GM12878 (cell line): ENCODE measurements around the gene SNRNP27. TPM values are rescaled to one million over a fixed set of nuclear protein-coding genes. Genes with fewer than 3 reads are reported as not detected.
"Not testable (repeated sequence)": the region's sequence is repeated elsewhere in the genome, so short reads cannot be mapped to it uniquely, and the experiment has no call there.

Experiments
- ATAC-seq: fragments of 200-7000 bp; cut with Tn5 transposase; 3 replicates; pipeline ENCODE4 v1.9.1; 2020; ENCODE audit warnings: mild to moderate bottlenecking, moderate library complexity
- BruUV-seq: library from RNA; stranded (reverse); fragments of 400-500 nt; replicated peaks from 2 replicates; lab custom pipeline; 2021; lab: Mats Ljungman, UMichigan
- CTCF ChIA-PET: fragments of 300-600 bp; sonication (Branson Sonifier 250); formaldehyde crosslinking; extraction: SDS; loops from one replicate; lab custom pipeline; 2021; ENCODE audit warnings: inconsistent platforms; lab: Yijun Ruan, JAX
- POLR2A ChIA-PET: fragments of 350-600 bp; formaldehyde crosslinking; extraction: SDS; loops from one replicate; lab custom pipeline; 2021; ENCODE audit warnings: inconsistent platforms; lab: Charles Lee
- RAD21 ChIA-PET: fragments of 300-600 bp; sonication (Branson Sonifier 250); formaldehyde crosslinking; loops from one replicate; lab custom pipeline; 2023; ENCODE audit warnings: antibody characterized with exemption; ENCODE audit not compliant: unreplicated experiment; lab: Charles Lee
- SMC1A ChIA-PET: fragments of 300-600 bp; sonication (Branson Sonifier 250); formaldehyde crosslinking; loops from one replicate; lab custom pipeline; 2023; ENCODE audit not compliant: unreplicated experiment, uncharacterized antibody; lab: Charles Lee
- DNase-seq: peaks from one replicate; pipeline ENCODE4 v3.0.0-alpha.2; 2011; ENCODE audit warnings: low read depth, low spot score
- FAIRE-seq: peaks from 3 replicates; lab custom pipeline; 2011; peaks lifted over from hg19 to GRCh38; lab: Jason Lieb, UNC
- H2AFZ ChIP-seq: 2 replicates; pipeline ENCODE4 v1.6.0; 2011; ENCODE audit warnings: low read depth, low read length, control low read depth; ENCODE audit not compliant: control insufficient read depth
- H3K27ac ChIP-seq: 2 replicates; pipeline ENCODE4 v1.5.1; 2011; ENCODE audit warnings: control low read depth; ENCODE audit not compliant: control insufficient read depth, insufficient read depth
- H3K27me3 ChIP-seq, 2 experiments: replicated peaks in 1 of 2; 2 replicates each; pipeline versions ENCODE4 v1.6.0 to v1.6.1; 2011; ENCODE audit warnings: low read length in 1 of 2; ENCODE audit not compliant: control insufficient read depth in 2 of 2, insufficient read depth in 2 of 2
- H3K36me3 ChIP-seq, 2 experiments: 2 replicates each; pipeline ENCODE4 v1.5.1; 2011; ENCODE audit warnings: low read length in 1 of 2; ENCODE audit not compliant: control insufficient read depth in 2 of 2, insufficient read depth in 2 of 2
- H3K4me1 ChIP-seq: 2 replicates; pipeline ENCODE4 v1.6.1; 2011; ENCODE audit warnings: mild to moderate bottlenecking, low read length, moderate library complexity, mixed read lengths; ENCODE audit not compliant: control insufficient read depth, insufficient read depth
- H3K4me2 ChIP-seq: 2 replicates; pipeline ENCODE4 v1.6.0; 2011; ENCODE audit warnings: control low read depth; ENCODE audit not compliant: control insufficient read depth, insufficient read depth
- H3K4me3 ChIP-seq: fragments of 200-600 bp; sonication (generic); 2 replicates; pipeline ENCODE4 v1.5.1; 2016
- H3K79me2 ChIP-seq: 2 replicates; pipeline ENCODE4 v1.6.0; 2011; ENCODE audit warnings: low read length; ENCODE audit not compliant: control insufficient read depth, insufficient read depth
- H3K9ac ChIP-seq: 2 replicates; pipeline ENCODE4 v1.8.0; 2011; ENCODE audit warnings: low read length, control low read depth, mixed read lengths; ENCODE audit not compliant: control insufficient read depth, insufficient read depth
- H3K9me3 ChIP-seq: replicated peaks from 3 replicates; pipeline ENCODE4 v1.5.1; 2011; ENCODE audit warnings: mild to moderate bottlenecking, low read length; ENCODE audit not compliant: control insufficient read depth, insufficient read depth
- H4K20me1 ChIP-seq: 2 replicates; pipeline ENCODE4 v1.6.0; 2011; ENCODE audit not compliant: control insufficient read depth, insufficient read depth
- CHD4 ChIP-seq: fragments of 200-600 bp; sonication (generic); IDR thresholded peaks from 2 replicates; pipeline ENCODE4 v1.6.1; 2016; ENCODE audit warnings: mild to moderate bottlenecking
- FOS ChIP-seq: IDR thresholded peaks from 3 replicates; pipeline ENCODE4 v1.6.1; 2011; ENCODE audit warnings: borderline replicate concordance; ENCODE audit not compliant: insufficient read length; ENCODE audit errors: extremely low read depth
- SKIL ChIP-seq: fragments of 450-650 bp; IDR thresholded peaks from 2 replicates; pipeline ENCODE4 v1.6.1; 2017; ENCODE audit warnings: mild to moderate bottlenecking, low read depth, inconsistent platforms; ENCODE audit not compliant: poor library complexity, severe bottlenecking
- WGBS: methylation state at CpG from one replicate; pipeline ENCODE4 v1.1.6; 2016; ENCODE audit warnings: low lambda C conversion rate; ENCODE audit not compliant: insufficient replicate concordance, insufficient coverage; ENCODE audit errors: missing lambda C conversion rate; 5-methylcytosine and 5-hydroxymethylcytosine counted together
- in situ Hi-C: fragments of 300-500 bp; cut with MboI; formaldehyde crosslinking; loops from 9 replicates; pipeline ENCODE4 v1.14.3; 2018; ENCODE audit warnings: mixed read lengths
- intact Hi-C: fragments of 100-400 bp; cut with micrococcal nuclease; formaldehyde crosslinking; loops from one replicate; pipeline ENCODE4 v1.14.2; 2022; ENCODE audit not compliant: unreplicated experiment
- polyA plus RNA-seq, 11 experiments: library from polyadenylated mRNA; depleted of rRNA in 4 of 11; unstranded in 6 of 11; stranded (reverse) in 5 of 11; fragments of >200 nt; fragmentation: Nextera tagmentation in 4 of 11; fragmentation: Illumina TruSeq in 1 of 11; extraction: Ambion mirVana in 4 of 11; extraction: Trizol in 1 of 11; gene quantifications; 1 replicate in 1 of 11; 2 replicates in 10 of 11; pipeline versions ENCODE4 v1.2.1 to v1.2.3, GENCODE V29; 2011 to 2016; ENCODE audit warnings: inconsistent platforms in 2 of 11, missing spikeins in 2 of 11, low read depth in 1 of 11
- total RNA-seq, 4 experiments: library from RNA; depleted of rRNA in 3 of 4; stranded (reverse); fragments of >200 nt in 3 of 4; fragmentation: Illumina TruSeq in 1 of 4; extraction: Trizol in 1 of 4; gene quantifications; 2 replicates each; pipeline versions ENCODE4 v1.2.1 to v1.2.3, GENCODE V29; 2013 to 2021

SNRNP27 gene
- total and polyA plus RNA-seq, 10 of the 15 experiments (the other 5 are each of a cell fraction or from before 2014, with no cell fraction given) = 30.6 to 89.5 (median 49.2) TPM

- TF ChIP-seq SKIL (no peak), CHD4 (no peak), FOS (no peak)
Measured at GRCh38 chr2:69890881-69891280, 2.9 kb upstream of the SNRNP27 start (continued).

DNA sequence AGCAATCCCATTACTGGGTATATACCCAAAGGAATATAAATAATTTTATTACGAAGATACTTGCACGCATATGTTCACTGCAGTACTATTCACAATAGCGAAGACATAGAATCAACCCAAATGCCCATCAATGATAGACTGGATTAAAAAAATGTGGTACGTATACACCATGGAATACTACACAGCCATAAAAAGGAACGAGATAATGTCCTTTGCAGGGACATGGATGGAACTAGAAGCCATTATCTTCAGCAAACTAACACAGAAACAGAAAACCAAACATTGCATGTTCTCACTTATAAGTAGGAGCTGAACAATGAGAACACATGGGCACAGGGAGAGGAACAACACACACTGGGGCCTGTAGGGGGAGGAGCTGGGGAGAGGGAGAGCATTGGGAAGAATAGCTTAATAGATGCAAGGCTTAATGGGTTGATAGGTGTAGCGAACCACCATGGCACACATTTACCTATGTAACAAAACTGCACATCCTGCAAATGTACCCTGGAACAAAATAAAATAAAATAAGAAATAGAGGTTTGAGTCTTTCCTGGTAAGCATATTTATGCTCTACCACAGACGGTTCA lies 825 bp upstream of the SNRNP27 start:
- intact Hi-C loops, BruUV-seq, H3K4me1 ChIP-seq, H3K9me3 ChIP-seq, H3K4me3 ChIP-seq, H4K20me1 ChIP-seq, DNase-seq, ATAC-seq, H3K36me3 ChIP-seq, FAIRE-seq, H3K9ac ChIP-seq, H3K27ac ChIP-seq, H3K27me3 ChIP-seq: not testable (repeated sequence)
- SMC1A ChIA-PET = interaction anchor here (0.6 to 4.5 kb wide), 7 partner anchors 9 to 168 kb away, joined by 3 to 34 read pairs (median 4); partner anchors contain the start of gene MXD1
- Histone ChIP-seq H3K79me2 (peaks cover 22% of the 10 kb centered on the region), H2AFZ (peak overlapping the region; percentile 100), H3K4me2 (peak overlapping the region; percentile 87)
- 89% methylated on average over 7 of the region's 7 CpGs for WGBS
- in situ Hi-C loops = loop anchor here (10.0 kb wide), 1 partner anchor 168 kb away; no protein-coding TSS in a partner anchor
- POLR2A ChIA-PET = interaction anchor here (0.6 to 1.2 kb wide), 3 partner anchors 10 to 345 kb away, joined by 3 to 4 read pairs (median 4); no protein-coding TSS in a partner anchor
- RAD21 ChIA-PET = interaction anchor here (0.7 to 3.9 kb wide), 7 partner anchors 9 to 298 kb away, joined by 3 to 32 read pairs (median 3); partner anchors contain the start of gene C2orf42
- CTCF ChIA-PET = interaction anchor here (0.6 to 4.9 kb wide), 11 partner anchors 9 to 659 kb away, joined by 3 to 34 read pairs (median 3); partner anchors contain the start of gene MXD1
